HG03097 (cell line): ENCODE data around the gene FOSL2.

Experiments
- ATAC-seq: cut with Tn5 transposase; IDR thresholded peaks from one replicate; pipeline ENCODE4 v1.9.1; 2021; ENCODE audit not compliant: unreplicated experiment, low FRiP score

The FOSL2 gene

GRCh38 chr2:28393114-28393836 lies 617 bp downstream of the FOSL2 start:
- ATAC-seq: no peak

- no peak for ATAC-seq
These were observed 1.7 kb downstream of the FOSL2 start for GRCh38 chr2:28394331-28394877.

GRCh38 chr2:28394997-28395333 lies 2.3 kb downstream of the FOSL2 start:
- ATAC-seq: no peak

- ATAC-seq: no peak
These were observed 2.8 kb downstream of the FOSL2 start for GRCh38 chr2:28395334-28396061.

GRCh38 chr2:28397043-28397381 lies 4.4 kb downstream of the FOSL2 start:
- ATAC-seq: no peak

GRCh38 chr2:28398101-28398834 lies 5.6 kb downstream of the FOSL2 start:
- ATAC-seq: no peak

- ATAC-seq: no peak
These were observed 6.6 kb downstream of the FOSL2 start for GRCh38 chr2:28399289-28399688.

- ATAC-seq: no peak
These were observed 7.3 kb downstream of the FOSL2 start for GRCh38 chr2:28399956-28400355.

GRCh38 chr2:28400419-28400818 lies 7.8 kb downstream of the FOSL2 start:
- no peak for ATAC-seq

- no peak for ATAC-seq
These were observed 8.3 kb downstream of the FOSL2 start for GRCh38 chr2:28400921-28401320.

- ATAC-seq: no peak
These were observed 8.8 kb downstream of the FOSL2 start for GRCh38 chr2:28401411-28401810.

- ATAC-seq: no peak
These were observed 9.4 kb downstream of the FOSL2 start for GRCh38 chr2:28401948-28402550.

GRCh38 chr2:28403370-28403956 lies 10.8 kb downstream of the FOSL2 start:
- no peak for ATAC-seq

GRCh38 chr2:28404086-28404485 lies 11.4 kb downstream of the FOSL2 start:
- ATAC-seq: no peak

- no peak for ATAC-seq
These were observed 12.9 kb downstream of the FOSL2 start for GRCh38 chr2:28405537-28405936.

- no peak for ATAC-seq
These were observed 13.8 kb downstream of the FOSL2 start for GRCh38 chr2:28406276-28407096.

- ATAC-seq: no peak
These were observed 14.7 kb downstream of the FOSL2 start for GRCh38 chr2:28407131-28407975.

GRCh38 chr2:28407976-28408690 lies 15.5 kb downstream of the FOSL2 start:
- ATAC-seq: no peak
